Superior temporal gyrus (tissue), 1 donor: ENCODE results near the gene ASRGL1.
A peak's percentile ranks its signal among the peaks of the same experiment; 100 is the strongest.

ENCODE experiments used
- DNase-seq: peaks from one replicate; pipeline ENCODE4 v3.0.0-alpha.2; 2016; ENCODE audit errors: extremely low spot score

The ASRGL1 gene

GRCh38 chr11:62413060-62413696, 75.9 kb downstream of the ASRGL1 start:
- DNase-seq: no peak

DNA sequence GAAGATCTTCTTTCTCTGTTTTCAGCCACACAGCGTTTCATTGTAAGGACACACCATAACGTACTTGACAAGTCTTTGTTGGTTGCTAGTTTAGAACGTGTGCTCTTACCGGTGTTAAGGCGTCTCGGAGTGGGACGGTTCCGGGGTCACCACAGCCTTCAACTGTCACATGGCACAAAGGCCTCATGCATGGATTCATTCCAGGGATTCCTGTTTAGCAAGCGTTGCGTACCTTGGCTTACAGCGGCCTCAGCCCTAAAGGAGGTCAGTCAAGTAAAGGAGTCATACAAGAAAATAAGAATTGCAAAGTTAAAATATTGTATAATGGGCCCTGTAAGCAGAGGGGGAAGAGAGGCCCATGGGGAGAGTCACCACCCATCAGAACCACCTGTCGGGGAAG, 79.3 kb downstream of the ASRGL1 start:
- DNase-seq: no peak

DNA sequence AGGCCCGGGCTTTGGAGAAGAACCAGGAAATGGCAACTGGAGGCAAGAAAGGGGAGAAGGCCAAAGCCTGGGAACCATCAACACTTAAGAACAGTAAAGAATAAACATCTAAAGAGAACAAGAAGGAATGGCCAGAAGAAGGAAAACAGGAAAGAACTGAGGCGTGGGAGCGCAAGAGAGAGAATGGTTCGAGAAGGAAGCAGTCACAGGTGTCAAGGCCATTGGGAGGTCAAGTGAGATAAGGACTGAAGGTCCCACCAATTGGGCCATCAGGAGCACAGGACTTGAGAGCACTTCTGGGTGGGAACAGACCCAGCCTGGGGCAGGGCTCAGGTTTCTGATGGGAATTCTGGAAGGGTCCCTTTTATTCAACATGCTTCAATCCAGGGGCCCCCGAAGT, 80.9 kb downstream of the ASRGL1 start:
- DNase-seq: no peak

DNA sequence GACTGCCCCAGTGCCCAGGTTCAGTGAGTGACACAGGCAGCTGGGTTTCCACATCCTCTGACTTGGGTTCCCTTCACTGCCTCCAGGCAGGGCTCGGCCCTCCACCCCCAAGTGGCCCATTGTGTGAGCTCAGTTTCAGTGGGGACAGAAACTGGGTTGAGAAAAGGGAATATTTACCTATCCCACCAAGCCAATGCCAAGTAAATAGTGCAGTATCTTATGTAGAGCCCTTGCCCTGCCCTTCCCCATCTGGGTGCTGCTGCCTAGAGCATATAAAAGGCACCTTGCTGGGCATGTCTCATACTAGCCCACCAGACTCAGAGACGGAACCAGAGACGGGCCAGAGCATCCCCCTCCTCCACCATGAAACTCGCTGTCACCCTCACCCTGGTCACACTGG, 81.5 kb downstream of the ASRGL1 start, which contains the start of gene SCGB1A1:
TSS of gene SCGB1A1 (plus strand) at position 301 of the 400 bp plus-strand sequence. CDS start at position 364, 63 bp downstream.
- DNase-seq: no peak

DNA sequence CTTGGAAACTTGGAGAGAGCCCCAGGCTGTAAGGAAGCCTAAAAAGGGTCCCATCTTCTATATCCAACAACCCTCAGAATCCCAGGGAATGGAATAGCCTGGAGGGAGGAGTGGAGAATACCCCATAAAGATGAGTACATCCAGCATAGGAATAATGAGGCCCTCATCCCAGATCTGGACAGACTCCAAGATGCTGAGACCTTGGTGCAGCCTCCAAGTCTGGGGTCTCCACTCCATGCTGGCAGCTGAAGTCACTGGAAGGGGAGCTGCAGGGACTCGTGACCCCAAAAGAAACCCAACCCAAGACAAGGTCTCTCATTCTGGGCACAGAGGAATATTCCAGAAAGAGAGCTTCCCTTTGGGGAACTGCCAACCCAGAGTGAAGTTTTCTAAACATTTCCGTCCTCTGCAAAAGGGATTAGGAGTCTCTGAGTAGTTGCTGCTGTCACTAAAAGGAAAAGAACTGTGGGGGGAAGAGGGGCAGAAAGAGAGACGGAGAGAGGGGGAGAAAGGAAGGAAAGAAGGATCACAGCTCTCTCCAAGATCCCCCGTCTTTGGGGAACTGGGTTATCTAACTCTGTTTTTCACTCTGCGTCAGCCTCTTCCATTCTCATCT, 82.2 kb downstream of the ASRGL1 start:
- no peak for DNase-seq

DNA sequence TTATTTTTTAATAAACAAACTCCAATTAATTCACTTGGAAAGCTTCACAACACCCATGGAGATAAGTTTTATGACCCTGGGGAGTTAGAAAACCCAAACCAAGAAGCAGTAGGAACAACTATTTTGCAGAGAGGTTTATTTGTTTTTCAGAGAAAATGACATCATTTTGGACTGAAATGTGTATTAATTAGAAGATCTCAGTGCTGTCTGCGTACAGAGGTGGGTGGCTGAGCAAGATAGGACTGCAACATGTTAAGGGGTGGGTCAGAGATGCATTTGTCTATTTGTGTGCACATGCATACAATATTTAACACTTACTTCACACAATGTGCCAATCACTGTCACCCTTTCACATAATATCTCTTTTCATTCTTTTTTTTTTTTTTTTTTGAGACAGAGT, 82.7 kb downstream of the ASRGL1 start:
- no peak for DNase-seq

GRCh38 chr11:62420882-62421281, 83.6 kb downstream of the ASRGL1 start:
- DNase-seq: no peak

DNA sequence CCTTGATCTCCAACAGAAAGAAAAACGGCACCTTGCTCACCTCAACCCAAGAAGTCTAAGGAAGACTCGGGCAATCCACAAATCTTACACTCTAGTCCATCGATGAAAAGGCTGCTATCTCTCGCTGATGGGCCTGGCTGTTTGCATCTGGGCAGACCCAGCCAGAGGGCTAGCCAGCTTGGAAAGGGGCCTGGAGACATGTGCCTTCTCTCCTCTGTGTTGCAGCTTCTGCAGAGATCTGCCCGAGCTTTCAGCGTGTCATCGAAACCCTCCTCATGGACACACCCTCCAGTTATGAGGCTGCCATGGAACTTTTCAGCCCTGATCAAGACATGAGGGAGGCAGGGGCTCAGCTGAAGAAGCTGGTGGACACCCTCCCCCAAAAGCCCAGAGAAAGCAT, 84.7 kb downstream of the ASRGL1 start:
- DNase-seq: no peak

DNA sequence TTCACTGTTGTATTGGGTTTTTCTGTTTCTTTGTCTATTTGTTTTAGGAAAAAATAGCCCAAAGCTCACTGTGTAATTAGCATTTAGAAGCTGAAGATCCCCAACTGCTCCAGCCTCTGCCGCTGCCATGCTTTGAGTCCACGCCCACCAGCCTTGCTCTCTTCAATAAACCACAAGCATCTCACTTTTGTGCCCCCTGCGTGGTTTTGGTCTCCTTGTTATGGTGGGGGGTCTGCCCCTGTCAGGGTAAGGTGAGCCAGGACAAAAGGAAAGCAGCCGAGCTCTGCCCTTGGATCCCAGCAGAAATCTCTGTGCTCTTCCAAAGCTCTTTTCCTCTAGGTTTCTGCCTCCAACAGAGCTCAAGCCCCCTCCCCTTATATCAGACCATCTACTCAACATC, 85.8 kb downstream of the ASRGL1 start:
- DNase-seq: no peak

- peak; percentile 47 for DNase-seq
Observed at GRCh38 chr11:62427630-62428233, 90.5 kb downstream of the ASRGL1 start.

DNA sequence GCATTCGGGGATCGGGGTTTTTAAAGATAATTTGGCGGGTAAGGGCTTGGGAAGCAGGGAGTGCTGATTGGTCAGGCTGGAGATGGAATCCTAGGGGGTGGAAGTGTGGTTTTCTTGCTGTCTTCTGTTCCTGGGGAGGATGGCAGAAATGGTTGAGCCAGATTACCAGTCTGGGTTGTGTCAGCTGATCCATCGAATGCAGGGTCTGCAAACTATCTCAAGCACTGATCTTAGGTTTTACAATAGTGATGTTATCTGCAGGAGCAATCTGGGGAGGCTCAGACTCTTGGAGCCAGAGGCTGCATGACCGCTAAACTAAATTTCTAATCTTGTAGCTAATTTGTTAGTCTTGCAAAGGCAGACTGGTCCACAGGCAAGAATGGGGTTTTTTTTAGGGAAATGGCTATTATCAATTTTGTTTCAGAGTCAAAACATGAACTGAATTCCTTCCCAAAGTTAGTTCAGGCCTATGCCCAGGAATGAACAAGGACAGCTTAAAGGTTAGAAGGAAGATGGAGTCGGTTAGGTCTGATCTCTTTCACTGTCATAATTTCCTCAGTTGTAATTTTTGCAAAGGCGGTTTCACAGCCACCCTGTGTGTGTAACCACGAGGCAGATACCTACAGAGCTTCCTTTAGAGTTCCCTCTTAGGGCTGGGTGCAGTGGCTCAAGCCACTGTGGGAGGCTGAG, 91.8 kb downstream of the ASRGL1 start:
- no peak for DNase-seq

DNA sequence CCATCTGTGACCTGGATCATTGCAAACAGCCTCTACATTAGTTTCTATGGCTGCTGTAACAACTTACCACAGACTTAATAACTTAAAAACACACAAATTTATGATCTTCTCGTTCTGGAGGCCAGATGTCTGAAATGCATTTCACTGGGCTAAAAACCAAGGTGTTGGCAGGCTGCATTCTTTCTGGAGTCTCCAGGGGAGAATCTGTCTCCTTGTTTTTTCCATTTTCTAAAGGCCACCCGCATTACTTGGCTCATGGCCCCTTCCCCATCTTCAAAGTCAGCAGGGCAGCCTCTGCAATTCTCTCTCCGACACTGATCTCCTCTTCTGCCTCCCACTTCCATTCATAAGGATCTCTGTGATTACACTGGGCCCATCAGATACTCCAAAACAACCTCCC, 93.2 kb downstream of the ASRGL1 start:
- DNase-seq: no peak

- DNase-seq: no peak
Observed at GRCh38 chr11:62431171-62431901, 94.1 kb downstream of the ASRGL1 start.

GRCh38 chr11:62432695-62433094, 95.4 kb downstream of the ASRGL1 start:
- DNase-seq: no peak

- DNase-seq: no peak
Observed at GRCh38 chr11:62433141-62433903, 96.1 kb downstream of the ASRGL1 start.

GRCh38 chr11:62433904-62434276, 96.6 kb downstream of the ASRGL1 start:
- no peak for DNase-seq

GRCh38 chr11:62435846-62436660, 98.8 kb downstream of the ASRGL1 start:
- peak; percentile 66 for DNase-seq

GRCh38 chr11:62437616-62438015, 100.4 kb downstream of the ASRGL1 start:
- DNase-seq: no peak

GRCh38 chr11:62438641-62439040, 101.4 kb downstream of the ASRGL1 start:
- no peak for DNase-seq
